Stimulated activated CD4-positive, alpha-beta T cell treated with anti-CD3 and anti-CD28 coated beads, Interleukin-1b, Interleukin-23, amount 100 ng/mL, for 48 hours (primary cell): ENCODE results near the gene CLHC1.
"Not testable (repeated sequence)": the region's sequence is repeated elsewhere in the genome, so short reads cannot be mapped to it uniquely, and the experiment has no call there.

ENCODE experiments used
- DNase-seq: peaks from one replicate; pipeline ENCODE4 v3.0.0-alpha.2; 2020

CLHC1 gene

DNA sequence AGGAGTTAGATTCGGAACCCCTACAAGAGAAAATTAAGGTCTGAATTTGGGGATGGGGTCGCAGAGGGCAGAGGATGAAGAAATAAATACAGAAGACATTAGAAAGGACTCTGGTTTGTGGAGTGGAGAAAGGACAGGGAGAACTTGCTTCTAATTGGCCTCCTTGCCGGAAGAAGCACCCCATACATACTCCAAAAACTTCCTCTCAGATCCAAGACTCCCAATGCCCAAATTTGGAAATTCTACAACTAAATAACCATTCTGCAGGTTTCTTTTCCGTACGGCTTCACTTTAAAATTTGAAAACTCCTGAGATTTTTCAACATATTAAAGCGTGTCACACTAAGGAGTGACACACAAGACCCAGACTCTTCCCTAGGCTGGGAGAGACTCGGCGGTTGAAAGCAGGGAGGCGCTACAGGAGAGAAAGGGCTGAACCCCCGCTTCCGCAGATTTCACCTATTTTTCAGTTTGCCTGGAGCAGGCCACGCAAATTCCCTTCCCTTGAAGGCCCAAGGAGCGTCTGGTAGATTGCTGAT, 478 bp downstream of the CLHC1 start:
- DNase-seq: no peak

DNA sequence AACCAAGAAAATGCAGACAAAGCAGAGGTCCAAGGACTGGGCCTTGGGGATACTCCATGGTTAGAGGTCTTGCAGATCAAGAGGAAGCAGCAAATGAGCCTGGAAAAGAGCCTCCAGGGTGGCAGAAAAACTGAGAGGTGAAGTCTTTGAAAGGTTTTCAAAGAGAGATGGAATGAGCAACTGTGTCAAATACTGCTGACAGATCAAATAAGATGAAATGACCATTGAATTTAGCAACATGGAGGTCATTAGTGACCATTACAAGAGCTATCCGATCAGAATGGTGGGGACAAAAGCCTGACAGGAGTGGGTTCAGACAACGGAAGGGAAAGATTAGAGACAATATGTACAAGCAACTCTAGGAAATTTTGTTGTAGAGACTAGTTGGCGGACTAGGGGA, 1.5 kb downstream of the CLHC1 start:
- no peak for DNase-seq

- DNase-seq: no peak
Observed at GRCh38 chr2:55229221-55229620, 2.9 kb downstream of the CLHC1 start.

DNA sequence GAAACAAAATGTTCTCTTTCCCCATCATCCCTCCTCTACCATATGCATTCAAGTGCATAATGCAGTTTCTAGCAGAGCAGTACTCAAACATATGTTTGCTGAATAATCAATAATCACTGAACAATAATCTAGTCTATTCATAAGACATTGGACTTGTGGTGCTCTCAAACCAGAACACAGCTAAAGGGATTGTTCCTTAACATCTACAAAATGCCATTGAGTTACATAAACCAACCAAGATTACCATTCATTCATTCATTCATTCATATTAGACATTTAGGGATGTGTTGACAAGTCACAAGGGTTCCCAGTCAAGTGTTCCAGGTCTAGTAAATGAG, 3.9 kb downstream of the CLHC1 start:
- no peak for DNase-seq

DNA sequence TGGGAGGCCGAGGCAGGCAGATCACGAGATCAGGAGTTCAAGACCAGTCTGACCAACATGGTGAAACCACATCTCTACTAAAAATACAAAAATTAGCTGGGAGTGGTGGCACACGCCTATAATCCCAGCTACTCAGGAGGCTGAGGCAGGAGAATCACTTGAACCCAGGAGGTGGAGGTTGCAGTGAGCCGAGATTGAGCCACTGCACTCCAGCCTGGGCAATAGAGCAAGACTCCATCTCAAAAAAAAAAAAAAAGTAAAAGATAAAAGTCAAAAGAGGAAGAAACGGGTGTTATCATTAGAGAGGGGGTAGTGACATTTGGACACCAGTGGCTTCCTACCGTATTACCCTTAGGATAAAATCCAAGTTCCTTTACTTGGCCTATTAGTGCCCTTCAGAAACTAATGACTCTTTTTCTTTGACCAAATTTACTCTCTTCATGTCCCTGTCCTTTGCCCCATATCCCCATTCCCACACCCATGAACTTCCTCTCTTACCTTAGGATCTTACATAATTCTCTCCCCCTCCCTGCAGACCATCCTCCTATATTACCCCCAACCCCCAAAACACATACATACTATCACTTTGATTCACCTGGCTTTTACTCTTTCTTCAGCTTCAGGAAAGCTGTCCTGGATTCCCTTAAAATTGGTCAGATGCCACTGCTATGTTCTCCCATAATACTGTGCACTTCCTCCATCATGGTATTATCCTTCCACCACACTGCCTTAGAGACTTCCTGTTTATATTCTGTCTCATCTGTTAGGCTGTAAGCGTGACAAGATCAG, 4.5 kb downstream of the CLHC1 start:
- not testable (repeated sequence) for DNase-seq

GRCh38 chr2:55225481-55226020, 6.5 kb downstream of the CLHC1 start:
- DNase-seq: no peak

GRCh38 chr2:55224761-55225261, 7.3 kb downstream of the CLHC1 start:
- DNase-seq: no peak

- no peak for DNase-seq
Observed at GRCh38 chr2:55223958-55224760, 7.9 kb downstream of the CLHC1 start.

DNA sequence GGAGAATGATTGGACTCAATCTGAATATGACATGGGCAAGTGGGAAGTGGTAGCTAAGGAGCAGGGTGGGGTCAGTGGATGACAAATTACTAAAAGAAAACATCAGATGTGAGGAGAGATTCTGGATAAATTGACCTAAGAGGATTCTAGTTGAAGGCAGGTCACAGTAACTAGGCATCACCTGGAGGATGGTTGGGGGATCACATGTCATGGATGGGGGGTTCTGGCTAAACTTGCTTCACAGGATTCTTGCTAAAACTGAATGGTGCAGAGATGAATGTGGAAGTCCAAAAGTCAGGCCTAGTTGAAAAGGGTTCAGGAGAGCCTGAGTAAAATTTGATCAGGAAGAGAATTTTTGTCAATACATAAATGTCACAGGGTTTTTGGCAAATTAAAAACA, 18.3 kb downstream of the CLHC1 start:
- no peak for DNase-seq

DNA sequence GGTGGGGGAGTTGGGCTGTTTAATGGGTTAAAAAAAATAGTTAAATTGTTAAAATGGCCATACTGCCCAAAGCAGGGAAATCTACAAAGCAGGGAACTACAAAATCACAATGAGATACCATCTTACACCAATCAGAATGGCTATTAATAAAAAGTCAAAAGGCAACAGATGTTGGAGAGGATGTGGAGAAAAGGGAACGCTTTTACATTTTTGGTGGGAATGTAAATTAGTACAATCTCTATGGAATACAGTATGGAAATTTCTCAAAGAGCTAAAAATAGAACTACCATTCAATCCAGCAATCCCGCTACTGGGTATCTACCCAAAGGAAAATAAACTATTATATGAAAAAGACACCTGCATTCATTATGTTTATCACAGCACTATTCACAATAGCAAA, 27.1 kb downstream of the CLHC1 start:
- no peak for DNase-seq

GRCh38 chr2:55204536-55204935, 27.6 kb downstream of the CLHC1 start:
- no peak for DNase-seq

GRCh38 chr2:55200416-55200815, 31.7 kb downstream of the CLHC1 start:
- no peak for DNase-seq

GRCh38 chr2:55196526-55196925, 35.6 kb downstream of the CLHC1 start:
- DNase-seq: no peak

DNA sequence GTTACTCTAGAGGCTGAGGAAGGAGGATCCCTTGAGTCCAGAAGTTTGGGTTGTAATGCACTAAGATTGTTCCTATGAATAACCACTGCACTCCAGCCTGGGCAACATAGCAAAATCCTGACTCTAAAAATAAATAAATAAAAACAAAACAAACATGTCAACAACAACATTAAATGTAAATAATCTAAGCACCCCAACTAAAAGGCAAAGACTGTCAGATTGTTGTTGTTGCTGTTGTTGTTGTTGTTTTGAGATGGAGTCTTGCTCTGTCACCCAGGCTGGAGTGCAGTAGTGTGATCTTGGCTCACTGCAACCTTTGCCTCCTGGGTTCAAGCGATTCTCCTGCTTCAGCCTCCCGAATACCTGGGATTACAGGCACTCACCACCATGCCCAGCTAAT, 40.2 kb downstream of the CLHC1 start:
- DNase-seq: not testable (repeated sequence)

- not testable (repeated sequence) for DNase-seq
Observed at GRCh38 chr2:55186837-55187236, 45.3 kb downstream of the CLHC1 start.

DNA sequence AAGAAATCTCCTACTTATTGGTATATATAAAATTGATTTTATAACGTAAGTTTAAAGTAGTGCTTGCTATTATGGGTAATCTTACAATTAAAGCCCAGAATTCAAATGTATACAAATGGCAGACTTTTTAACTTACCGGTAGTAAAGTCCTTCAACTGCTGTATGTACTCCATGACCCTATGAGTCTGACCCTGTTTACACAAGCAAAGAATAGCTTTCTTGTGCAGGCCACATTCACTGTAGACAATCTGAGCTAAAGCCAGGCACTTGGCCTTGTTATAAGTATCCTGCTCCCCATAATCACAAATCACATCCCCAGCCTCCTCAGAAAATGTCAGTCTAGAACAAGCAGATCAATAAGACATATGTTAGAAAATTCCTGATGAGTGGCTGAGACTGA, 51.7 kb downstream of the CLHC1 start:
- DNase-seq: no peak

- no peak for DNase-seq
Observed at GRCh38 chr2:55176094-55176415, 56.0 kb downstream of the CLHC1 start.

- no peak for DNase-seq
Observed at GRCh38 chr2:55175254-55176093, 56.6 kb downstream of the CLHC1 start.

GRCh38 chr2:55173438-55174054, 58.5 kb downstream of the CLHC1 start:
- DNase-seq: no peak

DNA sequence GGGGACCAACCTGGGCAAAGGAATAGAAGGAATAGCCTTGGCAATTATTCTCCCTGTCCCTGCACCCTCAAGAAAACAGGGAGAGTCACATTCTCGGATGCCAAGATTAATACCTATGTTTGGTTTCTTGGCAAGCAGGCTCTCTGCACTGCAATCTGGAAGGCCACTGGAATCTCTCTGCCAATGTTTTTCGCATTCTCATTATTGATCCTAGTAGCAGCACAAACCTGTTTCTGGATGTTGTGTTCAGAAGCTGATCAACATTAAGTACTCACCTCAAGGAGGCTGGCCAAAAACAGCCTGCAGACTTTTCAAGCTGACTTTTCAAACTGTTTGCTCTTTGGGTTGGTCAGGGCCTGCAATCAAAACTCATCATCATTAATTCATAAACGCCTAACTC, 62.2 kb downstream of the CLHC1 start:
- no peak for DNase-seq

DNA sequence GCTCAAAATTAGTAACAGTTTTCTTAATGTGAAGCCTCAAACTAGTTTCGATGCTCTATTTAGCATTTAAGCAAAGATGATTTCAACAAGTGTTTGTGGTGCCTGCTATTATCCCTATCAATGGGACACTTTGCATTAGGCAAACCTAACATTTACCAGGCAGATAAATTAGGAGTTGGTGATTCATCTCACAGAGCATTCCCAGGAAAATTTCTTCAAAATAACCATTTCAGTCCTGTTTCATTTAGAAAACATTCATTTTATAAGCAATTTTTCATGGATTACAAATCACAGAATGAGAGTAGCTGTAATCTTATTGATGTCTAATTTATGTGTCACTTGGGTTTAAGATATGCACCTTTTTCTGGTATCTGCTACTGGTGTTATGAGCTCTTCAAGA, 62.7 kb downstream of the CLHC1 start:
- no peak for DNase-seq
